NCI-H2196 (cell line): Measurements from ENCODE around the gene ZNRF2.
"Not testable (repeated sequence)": the region's sequence is repeated elsewhere in the genome, so short reads cannot be mapped to it uniquely, and the experiment has no call there.

Experiments used
- DNase-seq: peaks from one replicate; lab custom pipeline; 2025; ENCODE audit not compliant: unreplicated experiment; lab: John Stamatoyannopoulos, UW

Gene ZNRF2

GRCh38 chr7:30353932-30354607 lies 69.7 kb downstream of the ZNRF2 start:
- DNase-seq: no peak

DNA sequence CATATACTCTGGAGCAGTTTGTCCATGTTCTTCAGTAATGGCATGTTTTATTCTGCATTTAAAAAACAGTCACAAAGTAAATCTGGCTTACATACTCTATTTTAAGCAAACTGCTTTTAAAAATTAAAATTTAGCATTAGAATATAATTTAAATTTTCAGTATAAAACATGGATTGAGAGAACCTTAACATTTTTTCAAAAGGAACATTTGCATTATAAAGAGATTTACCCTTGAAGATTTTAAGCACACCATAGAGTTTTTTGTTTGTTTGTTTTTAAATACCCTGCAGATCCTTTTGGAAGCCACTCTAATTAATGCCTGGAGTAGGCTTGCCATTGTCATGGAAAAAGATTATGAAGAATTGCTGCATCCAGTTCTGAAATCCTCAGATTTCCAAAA lies 70.4 kb downstream of the ZNRF2 start:
- DNase-seq: no peak

DNA sequence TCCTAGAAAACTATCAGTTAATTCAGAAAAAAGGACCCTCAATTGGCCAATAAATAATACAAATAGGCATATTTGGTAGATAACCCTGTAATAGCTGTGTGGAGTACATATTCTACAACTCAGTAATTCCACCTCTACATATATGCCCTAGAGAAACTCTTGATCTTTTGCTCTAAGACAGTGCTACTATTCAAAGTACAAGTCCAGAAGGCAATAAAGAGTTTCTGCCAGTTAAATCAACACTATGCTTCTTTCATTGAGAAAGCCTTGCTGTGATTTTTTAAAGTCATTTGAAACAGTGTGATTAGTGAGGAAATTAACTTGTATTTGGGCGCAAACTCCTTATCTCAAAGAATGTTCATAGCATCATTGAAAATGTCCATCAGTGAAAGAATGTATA lies 75.6 kb downstream of the ZNRF2 start:
- no peak for DNase-seq

DNA sequence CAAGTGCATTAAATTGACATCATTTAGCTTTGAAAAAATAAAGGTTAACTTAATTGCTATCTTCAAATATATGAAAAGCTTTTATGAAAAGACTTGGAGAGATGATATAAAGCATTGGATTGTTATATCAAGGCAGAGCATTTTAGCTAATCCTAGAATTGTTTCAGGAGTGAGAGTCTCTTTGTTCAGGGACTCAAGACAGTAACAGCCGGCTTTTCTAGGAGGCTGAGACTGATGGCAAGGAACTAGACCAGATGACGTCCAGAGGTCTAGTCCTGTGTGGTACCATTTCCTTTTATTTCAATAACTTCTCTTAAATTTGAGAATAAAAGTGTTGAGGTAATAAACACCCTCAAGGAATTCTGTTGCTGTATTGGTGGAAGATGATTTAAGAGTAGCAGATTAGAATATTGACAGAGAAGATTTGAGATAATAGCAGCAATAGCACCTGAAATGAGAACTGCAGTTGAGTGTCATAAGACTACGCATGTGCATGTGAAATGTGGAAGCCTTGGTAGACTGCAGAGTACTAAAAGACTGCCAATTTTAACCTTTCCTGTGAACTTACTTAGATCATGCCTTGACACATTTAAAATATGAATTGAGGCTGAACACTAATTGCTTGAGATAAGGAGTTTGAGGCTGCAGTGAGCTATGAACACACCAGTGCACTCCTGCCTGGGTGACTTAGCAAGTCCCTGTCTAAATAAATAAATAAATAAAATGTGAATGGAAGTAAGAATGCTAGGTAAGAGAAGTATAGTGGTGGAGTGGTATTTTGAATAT lies 79.6 kb downstream of the ZNRF2 start:
- DNase-seq: no peak

- no peak for DNase-seq
Measured at GRCh38 chr7:30364773-30365172, 80.4 kb downstream of the ZNRF2 start.

- DNase-seq: no peak
Measured at GRCh38 chr7:30365621-30366020, 81.2 kb downstream of the ZNRF2 start.

GRCh38 chr7:30366606-30367005 lies 82.2 kb downstream of the ZNRF2 start:
- no peak for DNase-seq

DNA sequence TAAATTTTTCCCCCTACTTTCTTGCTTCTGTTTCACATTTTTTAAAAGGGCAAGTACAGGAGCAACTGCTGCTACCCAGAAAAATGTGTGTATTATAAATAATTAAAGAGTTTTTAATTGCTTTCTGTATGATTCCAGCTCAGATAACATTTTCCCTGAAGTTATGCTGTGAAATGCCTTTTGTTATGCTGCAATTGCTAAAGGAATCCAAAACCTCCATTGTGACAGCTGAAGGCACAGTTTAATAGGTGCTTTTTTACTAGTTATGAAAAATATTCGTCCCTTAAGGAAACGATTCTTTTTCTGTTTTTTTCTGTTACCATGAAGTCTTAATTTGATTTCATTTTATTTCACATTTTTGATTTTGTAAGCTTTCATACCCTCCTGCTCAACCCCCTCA lies 83.2 kb downstream of the ZNRF2 start:
- no peak for DNase-seq

DNA sequence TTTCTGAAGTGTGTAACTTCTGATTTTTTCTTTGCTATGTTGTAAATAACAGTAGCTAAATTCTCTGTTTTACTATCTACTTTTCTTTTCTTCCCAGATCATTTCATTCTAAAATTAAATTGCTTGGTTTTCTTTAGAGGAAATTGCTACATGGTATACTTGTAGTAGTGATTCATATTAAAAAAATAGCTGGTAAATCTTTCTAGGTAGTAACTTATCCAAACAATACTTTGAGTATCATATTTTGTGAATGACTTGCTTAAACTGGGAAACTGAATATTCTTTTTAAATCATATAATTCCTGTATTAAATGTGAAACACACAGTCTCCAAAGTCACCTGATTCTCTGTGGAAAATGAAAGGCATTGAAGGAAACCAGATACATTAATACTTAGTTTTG lies 85.5 kb downstream of the ZNRF2 start:
- no peak for DNase-seq

DNA sequence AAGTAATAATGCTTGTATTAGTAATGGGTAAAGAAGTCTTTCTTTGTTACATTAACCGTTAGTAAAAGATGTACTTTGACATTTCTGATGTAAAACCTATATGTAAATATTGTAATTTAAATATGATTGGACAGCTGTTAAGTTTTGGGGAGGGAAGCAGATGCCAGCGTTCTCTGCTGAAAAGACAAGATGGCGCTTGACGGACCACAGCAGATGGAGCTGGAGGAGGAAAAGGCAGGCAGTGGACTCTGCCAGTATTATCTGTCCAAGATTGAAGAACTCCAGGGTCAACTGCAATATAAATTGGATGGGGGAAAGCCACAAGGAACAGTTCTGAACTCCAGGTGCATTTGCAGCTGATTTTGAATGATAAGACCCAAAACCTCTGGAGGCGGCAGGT lies 86.9 kb downstream of the ZNRF2 start:
- no peak for DNase-seq

- no peak for DNase-seq
Measured at GRCh38 chr7:30378275-30378674, 93.9 kb downstream of the ZNRF2 start.

DNA sequence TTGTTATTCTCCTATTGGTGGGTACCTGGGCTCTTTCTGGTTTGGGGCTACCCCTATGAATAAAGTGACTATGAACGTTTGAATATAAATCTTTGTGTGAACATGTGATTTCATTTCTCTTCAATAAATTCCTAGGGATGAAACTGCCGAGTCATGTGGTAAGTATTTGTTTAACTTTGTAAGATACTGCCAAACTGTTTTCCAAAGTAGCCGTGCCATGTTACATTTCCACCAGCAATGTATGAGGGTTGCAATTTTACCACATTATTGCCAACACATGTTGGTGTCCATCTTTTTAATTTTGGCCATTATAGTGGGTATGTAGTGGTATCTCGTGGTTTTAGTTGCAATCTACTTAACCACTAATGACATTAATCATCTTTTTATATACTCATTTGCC lies 94.7 kb downstream of the ZNRF2 start:
- no peak for DNase-seq

DNA sequence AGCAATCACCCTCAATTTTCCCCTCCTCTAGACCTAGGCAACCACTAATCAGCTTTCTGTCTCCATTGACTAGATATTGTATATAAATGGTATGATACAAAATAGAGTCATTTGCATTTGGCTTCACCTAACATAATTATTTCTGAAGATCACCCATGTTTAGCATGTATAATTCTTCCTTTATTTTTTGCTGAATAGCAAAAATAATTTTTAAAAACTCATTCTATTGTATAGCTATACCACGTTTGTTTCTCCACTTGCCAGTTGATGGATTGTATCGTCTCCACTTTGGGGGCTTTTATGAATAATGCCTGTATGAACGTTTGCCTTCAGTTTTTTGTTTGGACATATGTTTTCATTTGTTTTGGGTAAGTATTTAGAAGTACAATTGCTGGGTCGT lies 95.3 kb downstream of the ZNRF2 start:
- DNase-seq: no peak

- no peak for DNase-seq
Measured at GRCh38 chr7:30380294-30380693, 95.9 kb downstream of the ZNRF2 start.

DNA sequence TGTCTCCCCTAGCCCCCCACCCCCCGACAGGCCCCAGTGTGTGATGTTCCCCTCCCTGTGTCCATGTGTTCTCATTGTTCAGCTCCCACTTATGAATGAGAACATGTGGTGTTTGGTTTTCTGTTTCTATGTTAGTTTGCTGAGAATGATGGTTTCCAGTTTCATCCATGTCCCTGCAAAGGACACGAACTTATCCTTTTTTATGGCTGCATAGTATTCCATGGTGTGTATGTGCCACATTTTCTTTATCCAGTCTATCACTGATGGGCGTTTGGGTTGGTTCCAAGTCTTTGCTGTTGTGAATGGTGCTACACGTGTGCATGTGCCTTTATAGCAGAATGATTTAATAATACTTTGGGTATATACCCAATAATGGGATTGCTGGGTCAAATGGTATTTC lies 96.4 kb downstream of the ZNRF2 start:
- not testable (repeated sequence) for DNase-seq

DNA sequence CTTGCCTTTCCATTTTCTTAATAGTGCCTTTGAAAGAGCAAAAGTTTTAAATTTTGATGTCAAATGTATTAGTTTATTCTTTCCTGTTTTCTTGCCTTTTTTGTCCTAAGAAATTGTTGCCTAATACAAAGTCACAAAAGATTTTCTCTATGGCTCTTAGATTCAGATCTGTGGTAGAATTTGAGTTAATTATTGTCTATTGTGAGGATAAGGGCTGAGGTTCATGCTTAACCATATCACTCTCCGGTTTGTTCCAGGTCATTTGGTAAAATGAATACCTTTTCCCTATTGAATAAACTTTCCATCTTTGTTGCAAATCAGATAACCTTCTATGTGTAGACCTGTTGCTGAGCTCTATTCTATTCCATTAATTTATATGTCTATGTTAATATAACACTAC lies 98.2 kb downstream of the ZNRF2 start:
- no peak for DNase-seq

DNA sequence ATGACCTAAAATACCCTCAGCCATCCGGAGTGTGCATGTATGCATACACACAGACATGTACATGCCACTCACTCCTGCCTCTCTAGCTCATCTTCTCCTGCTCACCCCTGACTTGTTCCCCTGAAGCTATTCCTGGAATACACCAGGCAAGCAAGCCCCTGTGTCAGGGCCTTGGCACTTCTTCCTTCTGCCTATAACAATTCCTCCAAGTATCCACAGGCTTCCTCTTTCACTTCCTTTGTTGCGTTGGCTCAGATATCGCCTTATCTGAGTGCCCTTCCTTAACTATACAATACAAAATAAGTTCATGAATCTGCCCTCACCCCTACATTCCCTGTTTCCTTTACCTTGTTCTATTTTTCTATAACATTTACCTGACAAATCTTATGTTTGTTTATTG lies 105.4 kb downstream of the ZNRF2 start:
- DNase-seq: no peak

DNA sequence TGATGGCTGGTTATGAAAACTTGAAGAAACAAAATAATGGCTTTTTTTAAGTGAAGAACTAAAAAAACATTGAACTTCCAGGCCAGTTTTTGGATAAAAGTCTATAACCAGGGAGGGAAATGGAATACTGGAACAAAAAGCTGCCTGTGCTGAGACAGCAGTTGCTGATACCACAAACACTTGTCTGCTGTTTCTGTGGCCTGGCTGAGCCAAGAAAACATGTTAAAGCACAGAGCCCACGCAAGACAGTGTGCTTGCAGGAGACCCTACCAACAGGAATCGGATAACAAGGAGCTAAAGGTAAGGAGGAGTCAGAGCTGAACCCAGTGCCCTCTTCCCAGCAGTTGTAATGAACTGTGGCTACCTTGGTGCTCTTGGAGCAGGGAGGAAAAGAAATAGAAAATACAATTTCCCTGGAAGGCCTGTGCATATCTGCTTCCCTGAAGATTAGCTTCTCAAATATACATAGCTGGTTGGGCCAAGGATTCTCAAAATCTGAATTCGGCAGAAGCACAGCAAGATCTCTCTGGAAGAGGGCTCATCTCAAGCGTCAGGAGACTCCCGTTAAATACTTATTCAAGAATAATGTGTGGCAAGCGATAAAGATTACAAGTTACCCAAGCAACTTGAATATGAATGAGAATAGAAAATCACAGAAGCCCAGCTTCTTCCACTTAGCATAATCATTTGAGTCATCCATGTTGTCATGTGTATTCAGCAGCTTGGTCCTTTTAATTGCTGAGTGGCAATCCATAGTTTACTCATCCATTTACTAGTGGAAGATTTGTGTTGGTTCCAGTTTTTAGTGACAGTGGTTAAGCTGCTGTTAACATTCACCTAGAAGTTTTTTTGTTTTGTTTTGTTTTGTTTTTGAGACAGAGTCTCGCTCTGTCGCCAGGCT lies 106.6 kb downstream of the ZNRF2 start:
- DNase-seq: no peak

DNA sequence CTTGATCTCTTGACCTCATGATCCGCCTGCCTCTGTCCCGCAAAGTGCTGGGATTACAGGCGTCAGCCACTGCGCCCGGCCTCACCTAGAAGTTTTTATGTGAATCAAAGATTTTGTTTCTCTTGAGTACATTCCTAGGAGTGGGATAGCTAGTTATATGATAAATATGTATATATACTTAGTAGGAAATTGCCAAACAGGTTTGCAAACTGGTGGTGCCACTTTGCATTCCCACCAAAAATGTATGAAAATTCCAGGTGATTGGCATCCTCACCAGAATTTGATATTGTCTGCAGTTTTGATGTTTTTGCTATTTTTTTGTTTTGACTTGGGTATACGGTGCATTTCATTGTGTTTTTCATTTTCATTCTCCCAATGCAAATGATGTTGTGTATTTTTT lies 107.4 kb downstream of the ZNRF2 start:
- no peak for DNase-seq

GRCh38 chr7:30395676-30396075 lies 111.3 kb downstream of the ZNRF2 start:
- DNase-seq: no peak

DNA sequence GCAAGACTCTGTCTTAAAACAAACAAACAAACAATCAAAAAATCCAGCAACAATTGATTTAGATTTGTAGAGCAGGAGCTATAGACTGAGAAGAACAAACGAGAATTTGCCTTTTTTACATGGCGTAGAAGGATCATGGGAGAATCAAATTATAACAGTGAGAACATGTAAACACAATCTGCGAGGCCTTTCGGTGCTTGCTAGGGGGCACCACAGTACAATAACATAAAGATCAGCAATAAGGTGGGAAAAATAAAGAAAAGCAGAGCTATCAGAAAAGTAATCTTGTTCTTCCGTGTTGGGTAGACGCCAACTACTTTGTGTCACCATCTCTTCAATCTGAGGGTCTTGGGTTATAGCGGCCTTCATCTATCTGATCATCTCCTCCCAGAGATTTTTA lies 112.0 kb downstream of the ZNRF2 start:
- DNase-seq: no peak

DNA sequence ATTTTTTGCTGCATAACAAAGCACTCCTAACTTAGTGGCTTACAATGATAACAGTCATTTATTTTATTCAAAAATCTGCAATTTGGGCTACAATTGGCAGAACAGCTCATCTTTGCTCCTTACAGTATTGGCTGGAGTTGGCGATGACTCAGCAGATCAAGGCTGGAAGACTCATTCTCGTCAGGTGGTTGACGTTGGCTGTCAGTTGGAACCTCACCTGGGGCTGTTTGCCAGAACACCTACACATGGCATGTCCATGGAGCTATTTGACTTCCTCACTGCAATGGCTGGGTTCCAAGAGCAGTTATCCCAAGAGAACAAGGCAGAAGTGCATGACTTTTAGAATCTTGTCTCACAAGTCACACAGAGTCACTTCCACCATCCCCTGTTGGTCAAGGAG lies 119.1 kb downstream of the ZNRF2 start:
- no peak for DNase-seq
